Dermis lymphatic vessel endothelial cell (primary cell): ENCODE results near the gene ADH7. TPM values are rescaled to one million over a fixed set of nuclear protein-coding genes. Genes with fewer than 3 reads are reported as not detected.

Experiments
- total RNA-seq: library from RNA; depleted of rRNA; stranded (reverse); fragments of >200 nt; gene quantifications from 2 replicates; pipeline ENCODE4 v1.2.1, GENCODE V29; 2014

The ADH7 gene
- total RNA-seq: not detected in 2 replicates

DNA sequence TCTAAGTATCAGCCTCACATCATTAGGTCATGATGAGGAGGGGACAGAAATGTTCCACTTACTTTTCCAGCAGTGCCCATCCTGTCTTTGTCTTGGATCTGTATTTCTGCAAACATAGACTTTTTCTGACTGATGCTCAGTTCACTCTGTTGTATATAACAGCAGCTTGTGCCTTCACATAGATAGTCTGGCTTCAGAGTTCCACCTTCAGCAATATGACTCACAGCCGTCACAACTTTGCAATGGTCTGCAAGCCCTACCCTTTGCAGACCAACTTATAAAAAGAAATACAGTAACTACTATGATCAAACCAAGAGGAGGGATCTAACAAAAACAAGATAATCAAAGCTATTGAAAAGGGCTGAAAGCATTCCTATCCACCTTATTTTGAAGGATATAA lies at the start of gene ADH7:
TSS of gene ADH7 (minus strand) at position 189 of the 400 bp plus-strand sequence. CDS start at position 80, 109 bp downstream.

Other genes with a start within 250 kb of the ADH7 start
- gene ADH6, start 216.1 kb downstream of the ADH7 start, total RNA-seq: not detected in 2 replicates
- not detected in 2 replicates for gene ADH1A, start 144.4 kb downstream of the ADH7 start, total RNA-seq
- 0.09 TPM in 1 of 2 replicates, not detected in the other for gene ADH1B, start 113.9 kb downstream of the ADH7 start, total RNA-seq
- gene ADH1C, start 82.6 kb downstream of the ADH7 start, total RNA-seq: not detected in 2 replicates
- gene C4orf17, start 75.7 kb upstream of the ADH7 start, total RNA-seq: not detected in 2 replicates
- 4.8 and 6.6 TPM in 2 replicates for gene TRMT10A, start 128.7 kb upstream of the ADH7 start, total RNA-seq
- under 0.01 and 0.09 TPM in 2 replicates for gene MTTP, start 139.5 kb upstream of the ADH7 start, total RNA-seq
- under 0.01 TPM in 1 of 2 replicates, not detected in the other for gene C4orf54, start 222.5 kb upstream of the ADH7 start, total RNA-seq